SK-N-SH treated with all-trans-retinoic acid at 6 μM for 48 hours (cell line): ENCODE measurements around the gene MBOAT7.

ENCODE experiments used
- ATAC-seq: fragments of 200-7000 bp; cut with Tn5 transposase; 3 replicates; pipeline ENCODE4 v1.9.1; 2020; ENCODE audit warnings: mild to moderate bottlenecking, moderate library complexity
- ARNTL ChIP-seq: fragments of 450-650 bp; formaldehyde crosslinking; IDR thresholded peaks from 2 replicates; pipeline ENCODE4 v1.5.0; 2020; ENCODE audit warnings: low read depth, mild to moderate bottlenecking, moderate library complexity, borderline replicate concordance
- BACH2 ChIP-seq: fragments of 250-450 bp; sonication (Bioruptor Pico); IDR thresholded peaks from 2 replicates; pipeline ENCODE4 v1.9.0; 2021; ENCODE audit warnings: mild to moderate bottlenecking, borderline replicate concordance
- CREB5 ChIP-seq: fragments of 250-450 bp; sonication (Bioruptor Pico); IDR thresholded peaks from 2 replicates; pipeline ENCODE4 v1.5.1; 2020; ENCODE audit warnings: low read depth, mild to moderate bottlenecking, moderate library complexity
- ESRRG ChIP-seq: fragments of 250-450 bp; sonication (Bioruptor Pico); IDR thresholded peaks from 2 replicates; pipeline ENCODE4 v1.6.1; 2021; ENCODE audit warnings: mild to moderate bottlenecking
- ISL1 ChIP-seq: fragments of 250-450 bp; sonication (Bioruptor Pico); IDR thresholded peaks from 2 replicates; pipeline ENCODE4 v2.1.2; 2022; ENCODE audit warnings: mild to moderate bottlenecking, moderate library complexity
- OSR1 ChIP-seq: fragments of 250-450 bp; sonication (Bioruptor Pico); IDR thresholded peaks from 2 replicates; pipeline ENCODE4 v1.8.0; 2022; ENCODE audit warnings: moderate library complexity, mild to moderate bottlenecking, inconsistent platforms
- PATZ1 ChIP-seq: fragments of 250-450 bp; sonication (Bioruptor Pico); IDR thresholded peaks from 2 replicates; pipeline ENCODE4 v1.8.0; 2020; ENCODE audit warnings: mild to moderate bottlenecking, moderate library complexity, borderline replicate concordance
- PPARA ChIP-seq: fragments of 250-450 bp; sonication (Bioruptor Pico); IDR thresholded peaks from 2 replicates; pipeline ENCODE4 v1.5.0; 2020; ENCODE audit warnings: mild to moderate bottlenecking, borderline replicate concordance
- SNAI2 ChIP-seq: fragments of 250-450 bp; sonication (Bioruptor Pico); IDR thresholded peaks from 2 replicates; pipeline ENCODE4 v1.5.0; 2020; ENCODE audit warnings: mild to moderate bottlenecking, moderate library complexity
- TCF4 ChIP-seq: fragments of 250-450 bp; sonication (Bioruptor Pico); IDR thresholded peaks from 2 replicates; pipeline ENCODE4 v1.8.0; 2021; ENCODE audit warnings: mild to moderate bottlenecking, moderate library complexity, borderline replicate concordance
- ZC3H10 ChIP-seq: fragments of 250-450 bp; sonication (Bioruptor Pico); IDR thresholded peaks from 2 replicates; pipeline ENCODE4 v1.5.1; 2021; ENCODE audit warnings: mild to moderate bottlenecking, moderate library complexity
- ZFP3 ChIP-seq: fragments of 250-450 bp; sonication (Bioruptor Pico); IDR thresholded peaks from 2 replicates; pipeline ENCODE4 v1.5.0; 2020; ENCODE audit warnings: mild to moderate bottlenecking, moderate library complexity
- ZFP30 ChIP-seq: fragments of 450-650 bp; formaldehyde crosslinking; IDR thresholded peaks from 2 replicates; pipeline ENCODE4 v1.5.0; 2022; ENCODE audit warnings: mild to moderate bottlenecking, moderate library complexity
- ZNF565 ChIP-seq: fragments of 450-650 bp; formaldehyde crosslinking; conservative IDR thresholded peaks from 2 replicates; pipeline ENCODE4 v1.5.0; 2020; ENCODE audit warnings: low read depth, mild to moderate bottlenecking, moderate library complexity
- ZNF70 ChIP-seq: fragments of 450-650 bp; formaldehyde crosslinking; IDR thresholded peaks from 2 replicates; pipeline ENCODE4 v1.5.0; 2020; ENCODE audit warnings: mild to moderate bottlenecking, moderate library complexity
- ZNF8 ChIP-seq: fragments of 450-650 bp; formaldehyde crosslinking; IDR thresholded peaks from 2 replicates; pipeline ENCODE4 v1.5.0; 2020; ENCODE audit warnings: mild to moderate bottlenecking, moderate library complexity
- TF ChIP-seq, protein P1 (sequence below): fragments of 250-450 bp; sonication (Bioruptor Pico); IDR thresholded peaks from 2 replicates; pipeline ENCODE4 v1.5.1; 2021; ENCODE audit warnings: mild to moderate bottlenecking, moderate library complexity
- TF ChIP-seq, protein P2 (sequence below): fragments of 250-450 bp; sonication (Bioruptor Pico); IDR thresholded peaks from 2 replicates; pipeline ENCODE4 v1.5.0; 2020; ENCODE audit warnings: mild to moderate bottlenecking, moderate library complexity
- TF ChIP-seq, protein P3 (sequence below): fragments of 250-450 bp; sonication (Bioruptor Pico); IDR thresholded peaks from 2 replicates; pipeline ENCODE4 v1.8.0; 2021; ENCODE audit warnings: low read depth, mild to moderate bottlenecking, moderate library complexity, borderline replicate concordance

Gene MBOAT7

GRCh38 chr19:54158812-54159351 lies 30.5 kb downstream of the MBOAT7 start:
- peak; percentile 2 for ATAC-seq
- TF ChIP-seq, protein P1, sequence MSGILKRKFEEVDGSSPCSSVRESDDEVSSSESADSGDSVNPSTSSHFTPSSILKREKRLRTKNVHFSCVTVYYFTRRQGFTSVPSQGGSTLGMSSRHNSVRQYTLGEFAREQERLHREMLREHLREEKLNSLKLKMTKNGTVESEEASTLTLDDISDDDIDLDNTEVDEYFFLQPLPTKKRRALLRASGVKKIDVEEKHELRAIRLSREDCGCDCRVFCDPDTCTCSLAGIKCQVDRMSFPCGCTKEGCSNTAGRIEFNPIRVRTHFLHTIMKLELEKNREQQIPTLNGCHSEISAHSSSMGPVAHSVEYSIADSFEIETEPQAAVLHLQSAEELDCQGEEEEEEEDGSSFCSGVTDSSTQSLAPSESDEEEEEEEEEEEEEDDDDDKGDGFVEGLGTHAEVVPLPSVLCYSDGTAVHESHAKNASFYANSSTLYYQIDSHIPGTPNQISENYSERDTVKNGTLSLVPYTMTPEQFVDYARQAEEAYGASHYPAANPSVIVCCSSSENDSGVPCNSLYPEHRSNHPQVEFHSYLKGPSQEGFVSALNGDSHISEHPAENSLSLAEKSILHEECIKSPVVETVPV, result no peak

GRCh38 chr19:54156953-54157352 lies 32.4 kb downstream of the MBOAT7 start:
- TF ChIP-seq PPARA (CRISPR knock-in tag) (no peak), ZFP30 (CRISPR knock-in tag) (no peak), ZNF8 (CRISPR knock-in tag) (no peak)
- no peak for ATAC-seq

DNA sequence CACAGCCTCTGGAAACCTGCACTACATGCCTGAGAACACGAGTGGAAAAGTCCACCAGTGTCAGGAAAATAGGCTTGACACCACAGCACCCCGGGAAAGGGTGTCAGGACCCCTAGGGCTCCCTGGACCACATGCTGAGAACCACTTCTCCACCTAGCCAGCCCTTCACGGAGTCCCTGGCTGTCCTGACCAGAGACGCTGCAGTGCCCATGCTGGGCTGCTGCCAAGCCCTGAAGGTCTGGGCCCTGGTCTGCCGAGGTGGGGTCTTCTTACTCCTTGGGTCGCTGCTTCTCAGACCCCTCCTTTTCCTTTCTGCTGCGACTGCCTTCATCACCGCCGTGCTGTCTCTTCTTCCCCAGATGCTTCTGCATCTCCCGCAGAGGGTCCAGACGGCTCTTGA lies 32.9 kb downstream of the MBOAT7 start:
- TF ChIP-seq ARNTL (no peak), TCF4 (CRISPR knock-in tag) (no peak), PPARA (CRISPR knock-in tag) (no peak), OSR1 (CRISPR knock-in tag) (no peak), ZFP30 (CRISPR knock-in tag) (no peak), ISL1 (CRISPR knock-in tag) (no peak), PATZ1 (CRISPR knock-in tag) (no peak), ZNF70 (CRISPR knock-in tag) (no peak), BACH2 (CRISPR knock-in tag) (no peak), ZNF8 (CRISPR knock-in tag) (no peak), ZFP3 (CRISPR knock-in tag) (no peak), ESRRG (CRISPR knock-in tag) (no peak), SNAI2 (CRISPR knock-in tag) (no peak), ZC3H10 (CRISPR knock-in tag) (no peak), CREB5 (no peak), ZNF565 (CRISPR knock-in tag) (no peak)
- TF ChIP-seq, protein P2, sequence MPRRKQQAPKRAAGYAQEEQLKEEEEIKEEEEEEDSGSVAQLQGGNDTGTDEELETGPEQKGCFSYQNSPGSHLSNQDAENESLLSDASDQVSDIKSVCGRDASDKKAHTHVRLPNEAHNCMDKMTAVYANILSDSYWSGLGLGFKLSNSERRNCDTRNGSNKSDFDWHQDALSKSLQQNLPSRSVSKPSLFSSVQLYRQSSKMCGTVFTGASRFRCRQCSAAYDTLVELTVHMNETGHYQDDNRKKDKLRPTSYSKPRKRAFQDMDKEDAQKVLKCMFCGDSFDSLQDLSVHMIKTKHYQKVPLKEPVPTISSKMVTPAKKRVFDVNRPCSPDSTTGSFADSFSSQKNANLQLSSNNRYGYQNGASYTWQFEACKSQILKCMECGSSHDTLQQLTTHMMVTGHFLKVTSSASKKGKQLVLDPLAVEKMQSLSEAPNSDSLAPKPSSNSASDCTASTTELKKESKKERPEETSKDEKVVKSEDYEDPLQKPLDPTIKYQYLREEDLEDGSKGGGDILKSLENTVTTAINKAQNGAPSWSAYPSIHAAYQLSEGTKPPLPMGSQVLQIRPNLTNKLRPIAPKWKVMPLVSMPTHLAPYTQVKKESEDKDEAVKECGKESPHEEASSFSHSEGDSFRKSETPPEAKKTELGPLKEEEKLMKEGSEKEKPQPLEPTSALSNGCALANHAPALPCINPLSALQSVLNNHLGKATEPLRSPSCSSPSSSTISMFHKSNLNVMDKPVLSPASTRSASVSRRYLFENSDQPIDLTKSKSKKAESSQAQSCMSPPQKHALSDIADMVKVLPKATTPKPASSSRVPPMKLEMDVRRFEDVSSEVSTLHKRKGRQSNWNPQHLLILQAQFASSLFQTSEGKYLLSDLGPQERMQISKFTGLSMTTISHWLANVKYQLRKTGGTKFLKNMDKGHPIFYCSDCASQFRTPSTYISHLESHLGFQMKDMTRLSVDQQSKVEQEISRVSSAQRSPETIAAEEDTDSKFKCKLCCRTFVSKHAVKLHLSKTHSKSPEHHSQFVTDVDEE (CRISPR knock-in tag), result no peak
- TF ChIP-seq, protein P3, sequence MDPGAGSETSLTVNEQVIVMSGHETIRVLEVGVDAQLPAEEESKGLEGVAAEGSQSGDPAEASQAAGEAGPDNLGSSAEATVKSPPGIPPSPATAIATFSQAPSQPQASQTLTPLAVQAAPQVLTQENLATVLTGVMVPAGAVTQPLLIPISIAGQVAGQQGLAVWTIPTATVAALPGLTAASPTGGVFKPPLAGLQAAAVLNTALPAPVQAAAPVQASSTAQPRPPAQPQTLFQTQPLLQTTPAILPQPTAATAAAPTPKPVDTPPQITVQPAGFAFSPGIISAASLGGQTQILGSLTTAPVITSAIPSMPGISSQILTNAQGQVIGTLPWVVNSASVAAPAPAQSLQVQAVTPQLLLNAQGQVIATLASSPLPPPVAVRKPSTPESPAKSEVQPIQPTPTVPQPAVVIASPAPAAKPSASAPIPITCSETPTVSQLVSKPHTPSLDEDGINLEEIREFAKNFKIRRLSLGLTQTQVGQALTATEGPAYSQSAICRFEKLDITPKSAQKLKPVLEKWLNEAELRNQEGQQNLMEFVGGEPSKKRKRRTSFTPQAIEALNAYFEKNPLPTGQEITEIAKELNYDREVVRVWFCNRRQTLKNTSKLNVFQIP (CRISPR knock-in tag), result no peak
- TF ChIP-seq, protein P1, result no peak
- ATAC-seq, result no peak
